Pancreas (tissue), 10 donors: ENCODE measurements around the gene MAP3K5. TPM values are rescaled to one million over a fixed set of nuclear protein-coding genes. Genes with fewer than 3 reads are reported as not detected.

Source experiments
- ATAC-seq, 4 donors: fragments of 200-7000 bp; cut with Tn5 transposase; one replicate each; pipeline versions ENCODE4 v1.8.0 to v1.9.1; 2020; ENCODE audit warnings: mild to moderate bottlenecking in 4 of 4, moderate library complexity in 4 of 4
- DNase-seq, 6 donors: peaks; one replicate each; pipeline ENCODE4 v3.0.0-alpha.2; 2020
- FAIRE-seq: peaks from 2 replicates; lab custom pipeline; 2012; peaks lifted over from hg19 to GRCh38; lab: Jason Lieb, UNC
- H3K27ac ChIP-seq, 4 donors: fragments of 200-600 bp; sonication (generic); 1 replicate in 3 of 4; 2 replicates in 1 of 4; pipeline versions ENCODE4 v1.5.0 to v1.8.0; 2020
- H3K27me3 ChIP-seq, 4 donors: fragments of 200-600 bp; one replicate each; pipeline ENCODE4 v1.8.0; 2021
- H3K36me3 ChIP-seq, 3 donors: fragments of 200-600 bp; sonication (generic) in 1 of 3; one replicate each; pipeline versions ENCODE4 v1.5.0 to v1.8.0; 2020 to 2021
- H3K4me1 ChIP-seq, 3 donors: fragments of 200-600 bp; one replicate each; pipeline ENCODE4 v1.8.0; 2021
- H3K4me3 ChIP-seq, 4 donors: fragments of 200-600 bp; sonication (generic) in 2 of 4; one replicate each; pipeline versions ENCODE4 v1.5.0 to v1.8.0; 2020 to 2021
- H3K9me3 ChIP-seq, 4 donors: fragments of 200-600 bp; one replicate each; pipeline ENCODE4 v1.8.0; 2021
- WGBS, 2 donors: extraction: QIAGEN DNeasy Blood & Tissue Kit; methylation state at CpG; one replicate each; pipeline ENCODE4 v1.1.7; 2013; 5-methylcytosine and 5-hydroxymethylcytosine counted together
- intact Hi-C, 3 donors: fragments of 100-400 bp; cut with DNase I; formaldehyde crosslinking; loops; one replicate each; pipeline versions ENCODE4 v1.11.1 to v1.14.2; 2022
- polyA plus RNA-seq, 2 donors: library from polyadenylated mRNA; stranded (reverse); fragments of 200-250 nt; gene quantifications; one replicate each; pipeline ENCODE4 v1.2.3, GENCODE V29; 2013
- total RNA-seq, 6 donors: library from RNA; stranded (reverse); fragmentation: NEBNext Ultra II Directional in 4 of 6; extraction: Animal tissue kit (Norgen Biotek cat#: 25700) in 4 of 6; gene quantifications; one replicate each; pipeline versions ENCODE4 v1.2.1 to v1.2.4, GENCODE V29; 2021 to 2023
- TF ChIP-seq, protein P1 (sequence below), 4 donors: fragments of 200-600 bp; sonication (generic) in 3 of 4; IDR thresholded peaks; one replicate each; pipeline versions ENCODE4 v1.5.0 to v1.8.0; 2021; ENCODE audit warnings: antibody characterized with exemption in 4 of 4
- donor health status: healthy with polysubstance abuse.
- donor health status: DM: no; HTN: no; CAD: no; lungs with moderate emphysema.
- donor health status: DM: no; HTN: no; CAD: no.
- donor health status: control.
- donor health status: control.
- donor health status: Bipolar disorder and iron deficiency.
- donor health status: DM: yes; HTN: yes; CAD: no.
- donor health status: DM: no; HTN: no; CAD: no.
- donor health status: DM: no; HTN: no; CAD: no.
- donor health status: DM: yes; HTN: yes; CAD: no.

MAP3K5 gene
- total and polyA plus RNA-seq, 8 donors: 6.7 to 28.6 (median 19.4) TPM

GRCh38 chr6:136524339-136524935 lies 267.8 kb downstream of the MAP3K5 start:
- Histone ChIP-seq H3K36me3 (no peaks in the 10 kb centered on the region), H3K27me3 (no peaks in the 10 kb centered on the region), H3K4me3 (no peak overlapping the region), H3K4me1 (peaks cover 4 to 14% (median 6%) of the 10 kb centered on the region in 3 donors), H3K9me3 (no peaks in the 10 kb centered on the region), H3K27ac (peak overlapping the region in 1 of 4 donors; percentile 49)
- FAIRE-seq (no peak), DNase-seq (no peak), ATAC-seq (peak; percentile 52 to 70 (median 58))
- intact Hi-C loops: no loop called here
- WGBS, 2 donors: 3 to 8% methylated on average over 2 of the region's 2 CpGs
- TF ChIP-seq, protein P1, sequence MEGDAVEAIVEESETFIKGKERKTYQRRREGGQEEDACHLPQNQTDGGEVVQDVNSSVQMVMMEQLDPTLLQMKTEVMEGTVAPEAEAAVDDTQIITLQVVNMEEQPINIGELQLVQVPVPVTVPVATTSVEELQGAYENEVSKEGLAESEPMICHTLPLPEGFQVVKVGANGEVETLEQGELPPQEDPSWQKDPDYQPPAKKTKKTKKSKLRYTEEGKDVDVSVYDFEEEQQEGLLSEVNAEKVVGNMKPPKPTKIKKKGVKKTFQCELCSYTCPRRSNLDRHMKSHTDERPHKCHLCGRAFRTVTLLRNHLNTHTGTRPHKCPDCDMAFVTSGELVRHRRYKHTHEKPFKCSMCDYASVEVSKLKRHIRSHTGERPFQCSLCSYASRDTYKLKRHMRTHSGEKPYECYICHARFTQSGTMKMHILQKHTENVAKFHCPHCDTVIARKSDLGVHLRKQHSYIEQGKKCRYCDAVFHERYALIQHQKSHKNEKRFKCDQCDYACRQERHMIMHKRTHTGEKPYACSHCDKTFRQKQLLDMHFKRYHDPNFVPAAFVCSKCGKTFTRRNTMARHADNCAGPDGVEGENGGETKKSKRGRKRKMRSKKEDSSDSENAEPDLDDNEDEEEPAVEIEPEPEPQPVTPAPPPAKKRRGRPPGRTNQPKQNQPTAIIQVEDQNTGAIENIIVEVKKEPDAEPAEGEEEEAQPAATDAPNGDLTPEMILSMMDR (IDR thresholded peaks at IDR 0.05): no peak

GRCh38 chr6:136523196-136523595 lies 269.1 kb downstream of the MAP3K5 start:
- H3K9me3 ChIP-seq: no peaks in the 10 kb centered on the region
- H3K27ac ChIP-seq: no peak overlapping the region
- TF ChIP-seq, protein P1 (IDR thresholded peaks at IDR 0.05): no peak
- intact Hi-C loops: no loop called here
- H3K4me1 ChIP-seq: peaks cover 4 to 14% (median 6%) of the 10 kb centered on the region in 3 donors
- H3K36me3 ChIP-seq: no peaks in the 10 kb centered on the region
- ATAC-seq: no peak
- no peak for FAIRE-seq
- DNase-seq: no peak
- H3K27me3 ChIP-seq: no peaks in the 10 kb centered on the region
- no peak overlapping the region for H3K4me3 ChIP-seq
- WGBS, 2 donors: 96 to 97% methylated on average over 4 of the region's 4 CpGs

DNA sequence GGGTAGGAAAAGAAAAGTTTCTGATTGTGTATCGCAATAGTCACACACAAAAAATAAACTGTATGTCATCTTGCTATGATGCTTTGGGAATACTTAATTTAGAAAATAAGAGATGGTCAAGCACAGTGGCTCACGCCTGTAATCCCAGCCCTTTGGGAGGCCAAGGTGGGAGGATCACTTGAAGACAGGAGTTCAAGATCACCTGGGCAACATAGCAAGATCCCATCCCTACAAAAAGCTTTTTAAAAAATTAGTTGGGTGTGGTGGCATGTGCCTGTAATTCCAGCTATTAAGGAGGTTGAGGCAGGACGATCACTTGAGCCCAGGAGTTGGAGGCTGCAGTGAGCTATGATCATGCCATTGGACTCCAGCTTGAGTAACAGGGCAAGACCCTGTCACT lies 269.6 kb downstream of the MAP3K5 start:
- ATAC-seq (no peak), FAIRE-seq (no peak), DNase-seq (no peak)
- Histone ChIP-seq H3K4me1 (peaks cover 4 to 18% (median 10%) of the 10 kb centered on the region in 3 donors), H3K4me3 (no peak overlapping the region), H3K27ac (no peak overlapping the region), H3K9me3 (no peaks in the 10 kb centered on the region), H3K36me3 (no peaks in the 10 kb centered on the region), H3K27me3 (no peaks in the 10 kb centered on the region)
- TF ChIP-seq, protein P1 (IDR thresholded peaks at IDR 0.05): no peak
- intact Hi-C loops: no loop called here
- WGBS, 2 donors: 95 to 98% methylated on average over 3 of the region's 3 CpGs

- WGBS, 2 donors: 88 to 90% methylated on average over 4 of the region's 4 CpGs
- no peak for FAIRE-seq
- DNase-seq: no peak
Observed at GRCh38 chr6:136521911-136522310, 270.4 kb downstream of the MAP3K5 start.

DNA sequence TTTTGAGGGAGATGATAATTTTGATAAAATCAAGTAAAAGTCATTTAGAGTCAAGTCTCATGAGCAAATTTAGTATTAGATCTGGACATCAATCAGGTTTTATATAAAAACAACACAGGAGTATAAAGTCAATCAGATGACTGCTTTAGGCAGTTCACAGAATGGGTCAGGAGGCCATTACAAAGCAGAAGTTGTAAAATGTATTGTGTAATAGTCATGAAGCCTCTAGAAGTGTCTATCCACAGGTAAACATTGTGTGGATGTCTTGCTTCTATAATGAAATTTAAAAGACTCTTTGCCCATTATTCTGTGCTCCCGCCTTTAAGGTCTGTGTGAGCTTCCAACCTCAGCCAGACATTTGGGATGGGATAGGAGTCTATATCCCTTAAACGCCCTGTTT lies 270.9 kb downstream of the MAP3K5 start:
- Histone ChIP-seq H3K4me3 (no peak overlapping the region), H3K27ac (no peak overlapping the region), H3K36me3 (no peaks in the 10 kb centered on the region), H3K4me1 (peaks cover 9 to 25% (median 20%) of the 10 kb centered on the region in 3 donors), H3K9me3 (no peaks in the 10 kb centered on the region), H3K27me3 (no peaks in the 10 kb centered on the region)
- 80 to 89% methylated on average over 2 of the region's 2 CpGs for WGBS, 2 donors
- TF ChIP-seq, protein P1 (IDR thresholded peaks at IDR 0.05): no peak
- FAIRE-seq (no peak), ATAC-seq (no peak), DNase-seq (no peak)
- intact Hi-C loops: no loop called here

More at GRCh38 chr6:136521911-136522310, 270.4 kb downstream of the MAP3K5 start:
- no peaks in the 10 kb centered on the region for H3K36me3 ChIP-seq
- peaks cover 4 to 22% (median 17%) of the 10 kb centered on the region in 3 donors for H3K4me1 ChIP-seq
- H3K4me3 ChIP-seq: no peak overlapping the region
- H3K9me3 ChIP-seq: no peaks in the 10 kb centered on the region
- TF ChIP-seq, protein P1 (IDR thresholded peaks at IDR 0.05): no peak
- no peaks in the 10 kb centered on the region for H3K27me3 ChIP-seq
- ATAC-seq: no peak
- intact Hi-C loops: no loop called here
- H3K27ac ChIP-seq: no peak overlapping the region
